ENCODE results near the gene TACR2. TPM values are rescaled to one million over a fixed set of nuclear protein-coding genes. Genes with fewer than 3 reads are reported as not detected.

The TACR2 gene
- total RNA-seq, 1 donor from 2014 or later, result 0.90 TPM

GRCh38 chr10:69397972-69398371 lies 18.7 kb downstream of the TACR2 start:
- no peaks in the 10 kb centered on the region for H3K4me1 ChIP-seq
- no peaks in the 10 kb centered on the region for H3K27me3 ChIP-seq
- ATAC-seq (no peak), DNase-seq (no peak)
- H3K9me3 ChIP-seq, result no peaks in the 10 kb centered on the region
- intact Hi-C loops (cut with DNase I), result no loop called here
- no peak overlapping the region for H3K4me3 ChIP-seq
- peak overlapping the region; percentile 7 for H3K27ac ChIP-seq
- no peak for TF ChIP-seq CTCF (IDR thresholded peaks at IDR 0.05)
- peaks cover 90% of the 10 kb centered on the region for H3K36me3 ChIP-seq

- no peaks in the 10 kb centered on the region for H3K9me3 ChIP-seq
- H3K27ac ChIP-seq, result no peak overlapping the region
- H3K27me3 ChIP-seq, result no peaks in the 10 kb centered on the region
- intact Hi-C loops (cut with DNase I), result loop anchor here (2.0 kb wide), 1 partner anchor 159 kb away; no protein-coding TSS in a partner anchor
- no peak for TF ChIP-seq CTCF (IDR thresholded peaks at IDR 0.05)
- H3K36me3 ChIP-seq, result peaks cover 85% of the 10 kb centered on the region
- H3K4me1 ChIP-seq, result peaks cover 3% of the 10 kb centered on the region
- no peak for ATAC-seq
- H3K4me3 ChIP-seq, result no peak overlapping the region
- no peak for DNase-seq
These were observed 22.7 kb downstream of the TACR2 start for GRCh38 chr10:69394020-69394419.

GRCh38 chr10:69392481-69393000 lies 24.2 kb downstream of the TACR2 start:
- peaks cover 90% of the 10 kb centered on the region for H3K36me3 ChIP-seq

GRCh38 chr10:69391158-69391557 lies 25.6 kb downstream of the TACR2 start:
- intact Hi-C loops (cut with DNase I), result no loop called here
- H3K36me3 ChIP-seq, result peaks cover 90% of the 10 kb centered on the region
- H3K9me3 ChIP-seq, result no peaks in the 10 kb centered on the region
- TF ChIP-seq CTCF (IDR thresholded peaks at IDR 0.05), result no peak
- DNase-seq (no peak), ATAC-seq (no peak)
- no peak overlapping the region for H3K4me3 ChIP-seq
- no peaks in the 10 kb centered on the region for H3K27me3 ChIP-seq
- H3K27ac ChIP-seq, result no peak overlapping the region
- H3K4me1 ChIP-seq, result peaks cover 3% of the 10 kb centered on the region

More at GRCh38 chr10:69392481-69393000, 24.2 kb downstream of the TACR2 start:
- ATAC-seq, result peak; percentile 99
- no peaks in the 10 kb centered on the region for H3K27me3 ChIP-seq
- H3K27ac ChIP-seq, result no peak overlapping the region
- peak; percentile 95 for TF ChIP-seq CTCF (IDR thresholded peaks at IDR 0.05)
- H3K4me3 ChIP-seq, result no peak overlapping the region
- DNase-seq, result peak; percentile 88
- peaks cover 3% of the 10 kb centered on the region for H3K4me1 ChIP-seq
- intact Hi-C loops (cut with DNase I), result no loop called here
- H3K9me3 ChIP-seq, result no peaks in the 10 kb centered on the region

- no peak for TF ChIP-seq CTCF (IDR thresholded peaks at IDR 0.05)
- Histone ChIP-seq H3K9me3 (no peaks in the 10 kb centered on the region), H3K4me1 (peaks cover 3% of the 10 kb centered on the region), H3K4me3 (no peak overlapping the region), H3K36me3 (peaks cover 90% of the 10 kb centered on the region), H3K27ac (no peak overlapping the region), H3K27me3 (no peaks in the 10 kb centered on the region)
- intact Hi-C loops (cut with DNase I), result no loop called here
- no peak for DNase-seq
- no peak for ATAC-seq
These were observed 26.8 kb downstream of the TACR2 start for GRCh38 chr10:69389827-69390490.

All from upper lobe of right lung (tissue), 1 donor.